Keratinocyte (primary cell): ENCODE results near the gene NPTX1. TPM values are rescaled to one million over a fixed set of nuclear protein-coding genes. Genes with fewer than 3 reads are reported as not detected.

Experiments
- DNase-seq: peaks from one replicate; pipeline ENCODE4 v3.0.0-alpha.2; 2011; ENCODE audit warnings: low read depth, missing footprints, low spot score
- FAIRE-seq: peaks from 2 replicates; lab custom pipeline; 2011; peaks lifted over from hg19 to GRCh38; lab: Jason Lieb, UNC
- H2AFZ ChIP-seq: 2 replicates; pipeline ENCODE4 v1.6.0; 2012; ENCODE audit warnings: low read length, control low read depth, inconsistent platforms; ENCODE audit not compliant: control insufficient read depth
- H3K27ac ChIP-seq: 2 replicates; pipeline ENCODE4 v1.5.1; 2011; ENCODE audit warnings: low read length; ENCODE audit not compliant: control insufficient read depth, insufficient read depth
- H3K27me3 ChIP-seq: 3 replicates; pipeline ENCODE4 v1.6.0; 2011; ENCODE audit warnings: low read length; ENCODE audit not compliant: control insufficient read depth, insufficient read depth; ENCODE audit errors: extremely low read depth
- H3K36me3 ChIP-seq, 2 experiments: 2 replicates in 1 of 2; 3 replicates in 1 of 2; pipeline ENCODE4 v1.5.1; 2011; ENCODE audit warnings: low read length in 2 of 2, mild to moderate bottlenecking in 1 of 2; ENCODE audit not compliant: control insufficient read depth in 2 of 2, insufficient read depth in 2 of 2; ENCODE audit errors: extremely low read depth in 1 of 2
- H3K4me1 ChIP-seq: 3 replicates; pipeline ENCODE4 v1.5.1; 2011; ENCODE audit warnings: low read length; ENCODE audit not compliant: control insufficient read depth, insufficient read depth; ENCODE audit errors: extremely low read depth
- H3K4me2 ChIP-seq: 3 replicates; pipeline ENCODE4 v1.6.0; 2011; ENCODE audit warnings: low read depth, low read length; ENCODE audit not compliant: control insufficient read depth, insufficient read depth; ENCODE audit errors: extremely low read depth
- H3K4me3 ChIP-seq, 3 experiments: fragments of 200-600 bp in 1 of 3; sonication (generic) in 1 of 3; 2 replicates in 2 of 3; 3 replicates in 1 of 3; pipeline ENCODE4 v1.5.1; 2011 to 2016; ENCODE audit warnings: low read length in 3 of 3, mild to moderate bottlenecking in 3 of 3, control low read depth in 2 of 3, inconsistent platforms in 1 of 3, low read depth in 1 of 3, mixed read lengths in 1 of 3, mixed run types in 1 of 3, moderate library complexity in 1 of 3; ENCODE audit not compliant: control insufficient read depth in 2 of 3, insufficient read depth in 2 of 3; ENCODE audit errors: extremely low read depth in 1 of 3
- H3K79me2 ChIP-seq: 2 replicates; pipeline ENCODE4 v1.6.0; 2012; ENCODE audit warnings: low read length; ENCODE audit not compliant: control insufficient read depth, insufficient read depth
- H3K9ac ChIP-seq: 3 replicates; pipeline ENCODE4 v1.6.0; 2011; ENCODE audit warnings: low read length; ENCODE audit not compliant: control insufficient read depth, insufficient read depth; ENCODE audit errors: extremely low read depth
- H3K9me1 ChIP-seq: 3 replicates; pipeline ENCODE4 v1.6.0; 2011; ENCODE audit warnings: low read length; ENCODE audit not compliant: control insufficient read depth, insufficient read depth; ENCODE audit errors: extremely low read depth
- H3K9me3 ChIP-seq: 2 replicates; pipeline ENCODE4 v1.5.1; 2012; ENCODE audit warnings: low read depth, low read length; ENCODE audit not compliant: control insufficient read depth
- H4K20me1 ChIP-seq: 3 replicates; pipeline ENCODE4 v1.6.0; 2011; ENCODE audit warnings: low read length; ENCODE audit not compliant: control insufficient read depth, insufficient read depth; ENCODE audit errors: extremely low read depth
- EZH2 ChIP-seq: IDR thresholded peaks from one replicate; pipeline ENCODE4 v1.6.1; 2012; ENCODE audit warnings: inconsistent platforms, mild to moderate bottlenecking, low read length, moderate library complexity
- dilution Hi-C: fragments of 300-500 bp; cut with MboI; formaldehyde crosslinking; loops from one replicate; pipeline ENCODE4 v1.7.0; 2020; ENCODE audit warnings: low sequenced_read_pairs; ENCODE audit not compliant: extremely low pct_ligation_motif_present
- polyA plus RNA-seq, 5 experiments: library from polyadenylated mRNA; depleted of rRNA in 3 of 5; stranded (reverse) in 3 of 5; stranded (forward) in 1 of 5; unstranded in 1 of 5; fragments of >200 nt; gene quantifications; 1 replicate in 1 of 5; 2 replicates in 3 of 5; 3 replicates in 1 of 5; pipeline versions ENCODE4 v1.2.1 to v1.2.3, GENCODE V29; 2011 to 2012; ENCODE audit warnings: missing spikeins in 2 of 5, low read depth in 1 of 5, low replicate concordance in 1 of 5
- TF ChIP-seq, protein P1 (sequence below), 3 experiments: IDR thresholded peaks in 1 of 3; conservative IDR thresholded peaks in 1 of 3; optimal IDR thresholded peaks in 1 of 3; 2 replicates in 2 of 3; 3 replicates in 1 of 3; pipeline versions ENCODE3 to v1.5.1; 2011; ENCODE audit warnings: low read length in 3 of 3, mild to moderate bottlenecking in 3 of 3, moderate library complexity in 2 of 3, control low read depth in 1 of 3, inconsistent platforms in 1 of 3; ENCODE audit not compliant: insufficient read depth in 2 of 3; ENCODE audit errors: extremely low read depth in 1 of 3

The NPTX1 gene
- polyA plus RNA-seq, 1 donor (not counting 4 experiments of a cell fraction or from before 2014, with no cell fraction given) = 0.03 TPM

DNA sequence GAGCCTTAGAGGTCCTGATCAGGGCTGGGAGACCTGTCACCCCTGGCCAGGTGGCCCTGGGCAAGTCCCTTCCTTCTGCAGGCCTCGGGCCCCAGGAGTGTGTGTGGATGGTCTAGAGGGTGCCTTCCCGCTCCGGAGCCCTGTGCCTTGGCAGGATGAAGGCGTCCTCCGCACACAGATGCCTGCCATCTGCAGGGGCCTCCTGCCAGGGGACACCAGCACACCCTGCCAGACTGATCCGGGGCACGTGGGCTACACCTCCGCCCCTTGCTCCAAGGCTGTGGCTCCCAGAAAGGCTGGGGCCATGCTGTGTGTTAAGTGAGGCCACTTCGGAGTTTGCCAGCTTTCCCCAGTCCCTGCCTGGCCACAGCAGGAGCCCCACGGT lies 30.7 kb downstream of the NPTX1 start:
- FAIRE-seq = no peak
- Histone ChIP-seq H3K79me2 (no peaks in the 10 kb centered on the region), H3K4me1 (peaks cover 4% of the 10 kb centered on the region), H3K27ac (no peak overlapping the region), H3K9me3 (no peaks in the 10 kb centered on the region), H3K36me3 (no peaks in the 10 kb centered on the region), H4K20me1 (no peaks in the 10 kb centered on the region), H3K9me1 (no peaks in the 10 kb centered on the region), H3K9ac (no peak overlapping the region), H3K27me3 (no peaks in the 10 kb centered on the region), H3K4me3 (no peak overlapping the region), H3K4me2 (no peak overlapping the region), H2AFZ (no peak overlapping the region)
- TF ChIP-seq, protein P1, sequence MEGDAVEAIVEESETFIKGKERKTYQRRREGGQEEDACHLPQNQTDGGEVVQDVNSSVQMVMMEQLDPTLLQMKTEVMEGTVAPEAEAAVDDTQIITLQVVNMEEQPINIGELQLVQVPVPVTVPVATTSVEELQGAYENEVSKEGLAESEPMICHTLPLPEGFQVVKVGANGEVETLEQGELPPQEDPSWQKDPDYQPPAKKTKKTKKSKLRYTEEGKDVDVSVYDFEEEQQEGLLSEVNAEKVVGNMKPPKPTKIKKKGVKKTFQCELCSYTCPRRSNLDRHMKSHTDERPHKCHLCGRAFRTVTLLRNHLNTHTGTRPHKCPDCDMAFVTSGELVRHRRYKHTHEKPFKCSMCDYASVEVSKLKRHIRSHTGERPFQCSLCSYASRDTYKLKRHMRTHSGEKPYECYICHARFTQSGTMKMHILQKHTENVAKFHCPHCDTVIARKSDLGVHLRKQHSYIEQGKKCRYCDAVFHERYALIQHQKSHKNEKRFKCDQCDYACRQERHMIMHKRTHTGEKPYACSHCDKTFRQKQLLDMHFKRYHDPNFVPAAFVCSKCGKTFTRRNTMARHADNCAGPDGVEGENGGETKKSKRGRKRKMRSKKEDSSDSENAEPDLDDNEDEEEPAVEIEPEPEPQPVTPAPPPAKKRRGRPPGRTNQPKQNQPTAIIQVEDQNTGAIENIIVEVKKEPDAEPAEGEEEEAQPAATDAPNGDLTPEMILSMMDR (optimal IDR thresholded peaks at IDR 0.05 in 1 of 3, IDR thresholded peaks at IDR 0.05 in 1 of 3, conservative IDR thresholded peaks at IDR 0.05 in 1 of 3; ENCODE audit: extremely low read depth in 1 of 3, insufficient read depth in 2 of 3, low read length in 3 of 3) = no peak
- TF ChIP-seq EZH2 = no peak
- dilution Hi-C loops = no loop called here
- no peak for DNase-seq

DNA sequence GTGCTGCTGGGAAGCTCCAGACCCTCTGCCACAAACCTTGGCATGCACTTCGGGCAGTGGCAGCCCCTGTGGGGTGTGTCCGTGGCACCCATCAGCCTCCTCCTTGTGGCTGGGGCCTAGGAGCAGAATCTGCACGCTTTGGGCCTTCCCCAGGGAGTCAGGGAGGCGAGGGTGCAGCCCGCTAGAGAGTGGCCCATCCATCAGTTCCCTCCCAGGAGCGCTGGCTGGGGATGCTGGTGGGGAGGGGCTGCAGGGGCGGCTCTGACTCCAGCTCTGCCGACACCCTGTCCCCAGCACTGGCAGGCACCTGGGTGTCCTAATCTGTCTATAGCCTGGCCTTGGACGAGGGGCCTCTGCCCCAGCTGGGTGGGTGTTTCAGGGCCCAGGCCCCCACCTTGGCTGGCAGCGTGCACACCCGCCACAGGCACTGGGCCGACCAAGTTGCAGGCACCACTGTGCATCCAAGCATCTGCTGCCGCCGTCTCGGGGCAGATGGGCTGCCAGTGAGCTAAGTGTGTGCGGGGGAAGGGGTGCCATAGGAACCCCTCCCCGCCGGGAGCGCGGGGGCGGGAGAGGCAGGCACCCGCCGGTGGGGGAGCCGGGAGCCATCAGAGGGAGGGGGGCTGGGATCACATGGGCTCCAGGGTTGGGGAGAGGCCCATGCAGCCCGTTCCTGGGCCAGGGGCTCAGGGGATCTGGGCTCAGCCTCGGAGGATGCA lies 31.2 kb downstream of the NPTX1 start:
- H3K79me2 ChIP-seq = no peaks in the 10 kb centered on the region
- DNase-seq (no peak), FAIRE-seq (no peak)
- no peaks in the 10 kb centered on the region for H3K9me3 ChIP-seq
- no peaks in the 10 kb centered on the region for H3K36me3 ChIP-seq
- H3K4me1 ChIP-seq = peaks cover 4% of the 10 kb centered on the region
- no peak overlapping the region for H3K4me2 ChIP-seq
- TF ChIP-seq EZH2 = no peak
- TF ChIP-seq, protein P1 (optimal IDR thresholded peaks at IDR 0.05 in 1 of 3, IDR thresholded peaks at IDR 0.05 in 1 of 3, conservative IDR thresholded peaks at IDR 0.05 in 1 of 3; ENCODE audit: extremely low read depth in 1 of 3, insufficient read depth in 2 of 3, low read length in 3 of 3) = no peak
- H3K9me1 ChIP-seq = no peaks in the 10 kb centered on the region
- no peaks in the 10 kb centered on the region for H3K27me3 ChIP-seq
- no peak overlapping the region for H2AFZ ChIP-seq
- no peak overlapping the region for H3K9ac ChIP-seq
- dilution Hi-C loops = no loop called here
- no peak overlapping the region for H3K4me3 ChIP-seq
- no peaks in the 10 kb centered on the region for H4K20me1 ChIP-seq
- no peak overlapping the region for H3K27ac ChIP-seq
